HG02610 (cell line): Measurements from ENCODE around the gene ZNF593OS.

Source experiments
- ATAC-seq: cut with Tn5 transposase; IDR thresholded peaks from one replicate; pipeline ENCODE4 v1.9.1; 2021; ENCODE audit warnings: mild to moderate bottlenecking, moderate library complexity; ENCODE audit not compliant: unreplicated experiment

The ZNF593OS gene

DNA sequence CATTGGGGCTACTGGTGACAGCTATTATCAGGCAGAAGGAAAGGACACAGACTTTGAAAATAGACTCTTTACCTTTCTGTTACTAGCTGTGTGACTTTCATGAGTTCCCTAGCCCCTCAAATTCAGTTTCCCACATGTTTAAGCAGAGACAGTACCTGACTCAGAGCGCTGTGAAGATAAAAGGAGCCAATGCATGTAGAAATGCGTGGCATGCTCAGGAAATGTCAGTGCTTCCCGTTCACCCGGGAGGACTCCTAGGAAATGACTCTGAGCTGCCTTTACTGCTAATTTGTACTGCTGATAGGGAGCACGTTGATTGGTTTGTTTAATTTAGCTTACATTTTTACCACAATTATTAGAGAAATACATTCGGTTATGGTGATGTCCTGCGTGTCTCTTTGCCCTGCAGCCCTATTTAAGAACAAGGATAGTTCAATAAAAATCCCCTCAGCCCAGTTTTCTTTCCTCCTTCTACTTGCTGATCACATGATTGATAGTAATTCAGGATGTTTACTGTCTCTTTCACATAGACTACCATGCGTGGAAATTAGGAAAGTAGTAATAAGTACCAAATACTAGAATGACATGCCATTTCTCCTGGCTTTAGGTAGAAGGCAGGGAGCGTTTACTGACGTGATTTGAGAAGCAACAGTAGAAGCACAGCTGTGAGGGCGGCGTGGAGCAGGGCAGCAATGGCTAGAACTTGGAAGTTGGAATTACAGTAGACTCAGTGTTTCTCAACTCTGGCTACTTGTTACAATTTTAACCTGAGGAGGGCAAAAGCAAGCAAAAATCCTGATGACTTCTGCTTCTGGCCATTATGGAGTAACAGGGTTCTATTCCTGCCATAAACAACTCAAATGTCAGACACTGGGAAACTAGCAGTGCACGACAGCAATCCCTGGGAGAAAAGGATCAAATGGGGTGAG is 44.1 kb downstream of the ZNF593OS start:
- no peak for ATAC-seq

DNA sequence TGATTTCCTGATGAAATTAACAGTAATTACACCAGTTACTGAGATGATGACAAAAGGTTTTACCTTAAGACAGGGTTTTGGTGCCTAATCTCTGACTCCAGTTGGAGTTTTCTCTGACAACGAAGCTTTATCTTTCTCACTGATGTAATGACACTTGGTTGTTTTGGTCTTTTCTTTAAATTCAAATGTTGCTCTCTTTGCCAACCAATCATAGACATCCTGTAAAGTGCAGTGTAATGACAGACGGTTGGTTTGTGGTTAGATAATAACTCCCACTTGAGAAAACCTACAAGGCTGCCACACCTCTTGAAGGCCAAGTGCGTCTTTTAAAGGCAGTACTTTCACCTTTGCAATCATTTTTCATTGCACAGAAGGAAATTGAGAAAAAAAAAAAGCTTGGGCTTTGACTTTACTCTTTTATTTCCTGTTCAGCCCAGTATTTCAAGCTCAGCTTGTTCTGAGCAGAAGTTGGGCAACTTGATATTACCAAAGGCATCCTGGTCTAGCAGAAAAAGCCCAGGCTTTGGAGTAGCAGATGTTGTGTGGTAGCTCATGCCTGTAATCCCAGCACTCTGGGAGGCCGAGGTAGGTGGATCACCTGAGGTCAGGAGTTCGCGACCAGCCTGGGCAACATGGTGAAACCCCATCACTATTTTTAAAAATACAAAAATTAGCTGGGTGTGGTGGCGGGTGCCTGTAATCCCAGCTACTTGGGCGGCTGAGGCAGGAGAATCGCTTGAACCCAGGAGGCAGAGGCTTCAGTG is 45.1 kb downstream of the ZNF593OS start:
- peak; percentile 88 for ATAC-seq

DNA sequence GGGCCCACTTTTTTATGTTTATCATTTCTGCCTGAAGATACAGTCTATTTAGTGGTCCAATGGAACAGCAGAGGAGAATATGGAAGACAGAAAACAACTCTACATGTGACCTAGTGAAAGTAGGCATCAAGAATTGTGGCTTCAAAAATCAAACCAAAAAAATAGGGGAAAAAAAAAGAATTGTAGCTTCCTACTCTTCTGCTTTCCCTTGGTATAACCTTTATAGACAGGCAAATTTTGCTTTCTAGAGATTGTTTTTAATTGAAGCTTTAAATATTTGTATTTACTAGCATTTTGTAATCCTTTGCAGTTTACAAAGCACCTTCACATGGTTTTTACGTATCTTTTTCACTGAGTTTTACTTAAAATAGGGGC is 45.7 kb downstream of the ZNF593OS start:
- no peak for ATAC-seq

DNA sequence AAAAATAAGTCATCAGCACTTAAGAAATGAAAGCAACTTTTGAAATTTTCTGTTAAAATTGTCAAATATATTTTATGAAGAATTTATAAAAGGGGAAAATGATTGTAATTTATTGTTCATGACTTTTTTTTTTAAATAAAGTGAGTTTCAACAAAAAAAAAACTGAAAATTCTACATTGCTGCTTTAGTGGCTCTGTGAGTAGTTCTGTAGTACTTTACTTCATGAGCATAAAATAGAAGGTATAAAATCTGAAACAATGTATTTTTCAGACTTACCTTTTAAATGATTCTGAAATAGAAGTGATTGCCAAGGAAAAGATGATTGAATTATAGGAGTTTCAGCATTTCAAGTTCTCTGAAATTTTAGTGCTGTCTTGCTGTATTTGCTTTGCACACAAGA is 46.2 kb downstream of the ZNF593OS start:
- ATAC-seq = no peak

DNA sequence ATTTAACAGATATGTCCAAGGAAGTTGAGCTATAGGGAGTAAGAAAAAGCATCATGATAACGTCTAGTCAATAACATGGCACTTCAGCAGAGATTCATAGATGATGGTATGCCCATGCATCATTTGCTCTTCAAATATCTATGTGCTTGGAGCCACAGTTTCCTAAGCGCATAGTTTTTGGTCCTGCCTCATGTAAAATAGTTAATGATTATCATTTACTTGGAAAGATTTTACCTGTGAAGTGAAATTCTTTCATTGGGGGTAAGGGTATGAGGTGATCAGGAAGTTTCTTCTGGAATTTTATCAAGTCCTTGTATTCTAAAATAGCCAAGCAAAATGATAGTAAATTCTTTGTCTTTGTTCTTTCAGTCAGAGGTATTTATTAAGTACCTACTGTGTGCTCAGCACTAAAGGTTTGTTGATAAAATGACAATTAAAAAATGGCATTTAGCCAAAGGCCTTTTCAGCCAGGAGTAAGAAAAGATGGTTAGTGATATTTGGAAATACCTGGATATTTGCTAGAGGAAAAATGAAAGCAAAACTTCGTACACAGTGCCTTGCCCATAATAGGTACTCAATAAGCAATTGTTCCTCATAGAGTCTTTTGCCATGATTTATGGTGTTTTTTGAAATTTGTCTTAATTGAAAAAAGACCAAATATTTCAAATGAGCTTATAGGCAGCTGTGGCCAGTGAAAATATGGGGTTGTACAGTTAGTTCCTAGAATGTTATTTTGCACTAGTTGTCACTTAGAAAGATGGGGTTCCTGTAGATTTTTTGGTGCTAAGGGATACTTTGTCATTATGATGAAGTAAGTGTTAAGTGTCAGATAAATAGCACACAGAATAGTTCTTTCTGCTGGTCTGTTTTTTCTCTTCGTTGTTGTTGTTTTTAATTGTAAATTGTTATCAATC is 47.0 kb downstream of the ZNF593OS start:
- no peak for ATAC-seq

DNA sequence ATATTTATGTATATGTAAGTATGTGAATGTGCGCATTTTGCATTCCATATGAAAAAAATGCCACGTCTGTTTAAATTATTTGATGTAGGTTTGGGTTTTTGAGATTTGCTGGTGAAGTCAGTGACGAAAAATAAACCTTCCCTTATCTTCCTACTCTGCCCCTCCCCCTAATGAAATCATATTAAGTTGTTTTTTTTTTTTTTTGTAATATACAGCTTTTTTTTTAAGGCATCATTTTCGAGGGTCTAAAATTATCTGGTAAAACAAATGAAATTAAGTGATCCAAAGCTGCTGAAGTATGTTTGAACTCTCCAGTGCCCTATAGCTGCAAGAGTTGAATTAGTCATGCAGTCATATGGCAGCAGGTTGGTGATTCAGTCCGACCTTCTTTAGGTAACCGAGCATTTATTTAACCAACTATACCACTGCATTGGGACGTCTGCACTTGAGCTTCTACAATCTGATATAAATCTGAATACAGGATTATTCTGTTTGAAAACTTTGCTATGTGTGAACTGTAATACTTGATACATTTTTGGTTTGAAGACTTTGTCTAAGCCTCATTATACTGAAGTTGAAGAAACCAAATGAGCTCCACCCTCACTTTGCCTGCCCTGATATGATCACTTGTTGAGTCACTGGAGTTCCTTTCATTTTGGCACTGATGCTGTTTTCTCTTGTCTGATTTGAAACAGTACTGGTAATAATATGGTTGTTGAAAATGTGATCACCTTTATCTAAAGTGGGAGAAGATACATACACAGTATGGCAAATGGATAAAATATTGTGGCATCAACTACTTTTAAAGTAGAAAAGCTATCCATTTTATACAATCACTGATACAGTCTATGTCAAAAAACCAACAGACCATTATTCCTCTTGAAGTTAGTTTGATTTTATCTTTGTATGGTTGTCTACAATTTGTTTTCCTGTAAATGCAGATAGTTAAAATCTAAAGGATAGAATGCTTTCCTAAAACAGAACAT is 48.4 kb downstream of the ZNF593OS start:
- no peak for ATAC-seq

DNA sequence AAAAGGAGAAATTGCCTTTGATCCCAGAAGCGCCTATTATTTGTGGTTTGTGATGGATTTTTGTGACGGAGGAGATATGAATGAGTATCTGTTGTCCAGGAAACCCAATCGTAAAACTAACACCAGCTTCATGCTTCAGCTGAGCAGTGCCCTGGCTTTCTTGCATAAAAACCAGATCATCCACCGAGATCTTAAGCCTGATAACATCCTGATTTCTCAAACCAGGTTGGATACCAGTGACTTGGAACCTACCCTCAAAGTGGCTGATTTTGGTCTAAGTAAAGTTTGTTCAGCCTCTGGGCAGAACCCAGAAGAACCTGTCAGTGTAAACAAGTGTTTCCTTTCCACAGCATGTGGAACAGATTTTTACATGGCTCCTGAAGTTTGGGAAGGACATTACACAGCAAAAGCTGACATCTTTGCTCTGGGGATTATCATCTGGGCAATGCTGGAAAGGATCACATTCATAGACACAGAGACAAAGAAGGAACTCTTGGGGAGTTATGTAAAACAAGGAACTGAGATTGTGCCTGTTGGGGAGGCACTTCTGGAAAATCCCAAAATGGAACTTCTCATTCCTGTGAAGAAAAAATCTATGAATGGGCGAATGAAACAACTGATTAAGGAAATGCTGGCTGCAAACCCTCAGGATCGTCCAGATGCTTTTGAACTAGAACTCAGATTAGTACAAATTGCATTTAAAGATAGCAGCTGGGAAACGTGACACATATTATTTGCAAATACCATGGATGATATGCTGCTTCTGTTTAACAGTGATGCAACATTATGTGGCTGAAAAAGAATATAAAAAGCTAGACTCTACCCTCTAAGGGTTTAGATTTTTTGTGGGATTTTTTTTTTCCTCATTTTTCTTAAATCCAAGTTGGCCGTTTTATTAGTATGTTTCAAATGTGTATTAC is 49.5 kb downstream of the ZNF593OS start:
- ATAC-seq = no peak

DNA sequence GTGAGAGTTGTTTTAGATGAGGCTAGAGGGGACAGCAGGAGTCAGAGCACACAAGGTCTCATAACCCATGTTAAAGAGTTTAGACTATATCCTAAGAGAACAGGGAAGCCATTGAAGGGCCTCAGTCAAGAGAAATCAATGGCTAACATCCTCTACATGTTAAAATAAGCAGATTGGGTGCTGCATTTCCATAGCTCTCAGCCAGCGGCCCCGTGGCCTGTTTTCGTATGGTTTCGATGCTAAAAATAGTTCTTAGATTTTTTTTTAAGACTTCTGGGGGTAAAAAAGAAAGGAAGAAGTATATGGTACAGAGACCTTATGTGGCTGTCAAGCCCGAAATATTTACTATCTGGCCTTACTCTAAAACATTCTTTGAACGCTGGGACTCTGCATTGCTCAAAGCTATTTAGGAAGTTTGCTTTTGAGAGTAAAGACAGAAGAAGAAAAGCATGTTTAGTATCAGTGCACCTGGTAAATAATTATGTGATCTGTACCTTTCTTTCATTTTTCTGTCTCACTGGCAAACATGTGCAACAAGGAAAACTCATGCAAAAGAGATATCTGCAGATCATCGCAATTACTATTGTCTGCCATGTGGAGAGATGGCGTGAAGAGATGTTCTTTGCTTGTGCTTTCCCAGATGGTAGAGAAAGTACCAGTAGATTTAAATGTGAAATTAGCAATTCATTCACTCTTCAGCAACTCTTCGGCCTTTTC is 51.6 kb downstream of the ZNF593OS start:
- no peak for ATAC-seq
